GM12878 (cell line): ENCODE measurements around the gene GJD3.

Source experiments
- EED ChIP-seq: sonication (generic); IDR thresholded peaks from 2 replicates; pipeline ENCODE4 v1.6.1; 2016; ENCODE audit warnings: antibody characterized with exemption, low read depth
- EGR1 ChIP-seq, 2 experiments: IDR thresholded peaks; 1 replicate in 1 of 2; 2 replicates in 1 of 2; pipeline ENCODE4 v1.6.1; 2011 to 2012; ENCODE audit warnings: low read depth in 2 of 2, low read length in 2 of 2, borderline replicate concordance in 1 of 2, mild to moderate bottlenecking in 1 of 2, moderate library complexity in 1 of 2
- EZH2 ChIP-seq: IDR thresholded peaks from 2 replicates; pipeline ENCODE4 v1.6.1; 2012; ENCODE audit warnings: low read depth, mild to moderate bottlenecking, control low read depth, inconsistent platforms, low read length, borderline replicate concordance; ENCODE audit not compliant: control insufficient read depth
- KDM1A ChIP-seq: fragments of 200-600 bp; sonication (generic); IDR thresholded peaks from 2 replicates; pipeline ENCODE4 v1.6.1; 2016; ENCODE audit warnings: borderline replicate concordance
- MYC ChIP-seq: IDR thresholded peaks from 2 replicates; pipeline ENCODE4 v1.6.1; 2011; ENCODE audit warnings: mild to moderate bottlenecking, low read length, moderate library complexity, inconsistent platforms; ENCODE audit not compliant: insufficient read depth, insufficient replicate concordance, insufficient read length, severe bottlenecking
- RAD21 ChIP-seq: IDR thresholded peaks from 2 replicates; pipeline ENCODE4 v1.6.1; 2011; ENCODE audit warnings: mild to moderate bottlenecking, low read depth, low read length, moderate library complexity; ENCODE audit not compliant: insufficient read depth
- RUNX3 ChIP-seq: IDR thresholded peaks from 2 replicates; pipeline ENCODE4 v1.6.1; 2012; ENCODE audit warnings: low read length, inconsistent platforms
- ZNF24 ChIP-seq: fragments of 450-650 bp; IDR thresholded peaks from 2 replicates; pipeline ENCODE4 v1.6.1; 2017; ENCODE audit warnings: antibody characterized with exemption, mild to moderate bottlenecking
- TF ChIP-seq, protein P1 (sequence below), 3 experiments: IDR thresholded peaks in 2 of 3; conservative IDR thresholded peaks in 1 of 3; 2 replicates each; pipeline ENCODE4 v1.5.1; 2011; ENCODE audit warnings: low read depth in 3 of 3, low read length in 3 of 3, mild to moderate bottlenecking in 3 of 3, control low read depth in 2 of 3, moderate library complexity in 2 of 3, inconsistent platforms in 1 of 3, mixed read lengths in 1 of 3; ENCODE audit not compliant: control insufficient read depth in 2 of 3, insufficient read depth in 1 of 3; ENCODE audit errors: extremely low read depth in 1 of 3
- TF ChIP-seq, protein P2 (sequence below): IDR thresholded peaks from 2 replicates; pipeline ENCODE4 v1.6.1; 2012; ENCODE audit warnings: low read depth, low read length, improper control_type of control experiment

DNA sequence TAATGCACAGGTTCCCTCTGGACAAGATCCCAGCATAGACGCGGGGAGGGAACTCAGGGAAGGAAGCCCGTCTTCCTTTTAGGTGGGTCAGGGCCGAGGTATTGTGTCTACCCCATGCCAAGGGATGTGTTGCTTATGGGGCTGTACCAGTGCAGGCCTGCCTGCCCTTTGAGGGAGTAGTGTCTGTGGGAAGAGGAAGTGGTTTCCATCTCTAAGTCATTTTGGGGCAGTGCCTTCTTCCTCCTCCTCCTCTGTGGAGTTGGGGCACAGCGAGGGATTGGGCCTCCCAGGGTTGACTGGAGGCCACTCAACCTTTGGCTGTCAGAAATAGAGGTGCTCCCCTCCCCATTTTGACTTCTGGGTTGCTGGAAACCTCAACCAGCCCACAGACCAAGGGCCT lies 26.5 kb downstream of the GJD3 start:
- TF ChIP-seq, protein P1, sequence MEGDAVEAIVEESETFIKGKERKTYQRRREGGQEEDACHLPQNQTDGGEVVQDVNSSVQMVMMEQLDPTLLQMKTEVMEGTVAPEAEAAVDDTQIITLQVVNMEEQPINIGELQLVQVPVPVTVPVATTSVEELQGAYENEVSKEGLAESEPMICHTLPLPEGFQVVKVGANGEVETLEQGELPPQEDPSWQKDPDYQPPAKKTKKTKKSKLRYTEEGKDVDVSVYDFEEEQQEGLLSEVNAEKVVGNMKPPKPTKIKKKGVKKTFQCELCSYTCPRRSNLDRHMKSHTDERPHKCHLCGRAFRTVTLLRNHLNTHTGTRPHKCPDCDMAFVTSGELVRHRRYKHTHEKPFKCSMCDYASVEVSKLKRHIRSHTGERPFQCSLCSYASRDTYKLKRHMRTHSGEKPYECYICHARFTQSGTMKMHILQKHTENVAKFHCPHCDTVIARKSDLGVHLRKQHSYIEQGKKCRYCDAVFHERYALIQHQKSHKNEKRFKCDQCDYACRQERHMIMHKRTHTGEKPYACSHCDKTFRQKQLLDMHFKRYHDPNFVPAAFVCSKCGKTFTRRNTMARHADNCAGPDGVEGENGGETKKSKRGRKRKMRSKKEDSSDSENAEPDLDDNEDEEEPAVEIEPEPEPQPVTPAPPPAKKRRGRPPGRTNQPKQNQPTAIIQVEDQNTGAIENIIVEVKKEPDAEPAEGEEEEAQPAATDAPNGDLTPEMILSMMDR (IDR thresholded peaks at IDR 0.05 in 2 of 3, conservative IDR thresholded peaks at IDR 0.05 in 1 of 3; ENCODE audit: control insufficient read depth in 2 of 3, extremely low read depth in 1 of 3, insufficient read depth in 1 of 3, low read depth in 3 of 3, low read length in 3 of 3) = no peak
- TF ChIP-seq RUNX3 (peak; percentile 25; the same call in 1 of the 2 replicates), EED (no peak), ZNF24 (no peak), EGR1 (IDR thresholded peaks at IDR 0.05; ENCODE audit: borderline replicate concordance in 1 of 2, low read depth in 2 of 2, low read length in 2 of 2) (no peak), MYC (no peak), KDM1A (no peak), RAD21 (no peak), EZH2 (no peak)
- TF ChIP-seq, protein P2, sequence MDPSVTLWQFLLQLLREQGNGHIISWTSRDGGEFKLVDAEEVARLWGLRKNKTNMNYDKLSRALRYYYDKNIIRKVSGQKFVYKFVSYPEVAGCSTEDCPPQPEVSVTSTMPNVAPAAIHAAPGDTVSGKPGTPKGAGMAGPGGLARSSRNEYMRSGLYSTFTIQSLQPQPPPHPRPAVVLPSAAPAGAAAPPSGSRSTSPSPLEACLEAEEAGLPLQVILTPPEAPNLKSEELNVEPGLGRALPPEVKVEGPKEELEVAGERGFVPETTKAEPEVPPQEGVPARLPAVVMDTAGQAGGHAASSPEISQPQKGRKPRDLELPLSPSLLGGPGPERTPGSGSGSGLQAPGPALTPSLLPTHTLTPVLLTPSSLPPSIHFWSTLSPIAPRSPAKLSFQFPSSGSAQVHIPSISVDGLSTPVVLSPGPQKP = no peak
